Endothelial cell of umbilical vein (primary cell): Measurements from ENCODE around the gene LRRC46. TPM values are rescaled to one million over a fixed set of nuclear protein-coding genes. Genes with fewer than 3 reads are reported as not detected.

ENCODE experiments used
- BruUV-seq: library from RNA; stranded (reverse); fragments of 400-500 nt; replicated peaks from 2 replicates; lab custom pipeline; 2021; lab: Mats Ljungman, UMichigan
- CTCF ChIA-PET: fragments of 300-600, 350-600 bp; sonication (Branson Sonifier 250); formaldehyde crosslinking; loops from one replicate; lab custom pipeline; 2021; ENCODE audit warnings: antibody characterized with exemption, inconsistent platforms; lab: Charles Lee
- POLR2A ChIA-PET: fragments of 300-600, 350-600 bp; sonication (Branson Sonifier 250); formaldehyde crosslinking; loops from one replicate; lab custom pipeline; 2021; ENCODE audit warnings: antibody characterized with exemption, inconsistent platforms; lab: Charles Lee
- DNase-seq: peaks from one replicate; pipeline ENCODE4 v3.0.0-alpha.2; 2011; ENCODE audit warnings: low read depth, low spot score
- FAIRE-seq: peaks from 2 replicates; lab custom pipeline; 2011; peaks lifted over from hg19 to GRCh38; lab: Jason Lieb, UNC
- H2AFZ ChIP-seq: 2 replicates; pipeline ENCODE4 v1.6.0; 2012; ENCODE audit warnings: low read depth, low read length, control low read depth, inconsistent platforms
- H3K27ac ChIP-seq: 2 replicates; pipeline ENCODE4 v1.5.1; 2011; ENCODE audit warnings: low read depth, mild to moderate bottlenecking, control low read depth, low read length, moderate library complexity; ENCODE audit not compliant: insufficient read depth
- H3K27me3 ChIP-seq, 2 experiments: 2 replicates each; pipeline versions ENCODE4 v1.6.0 to v1.6.1; 2011; ENCODE audit warnings: low read length in 2 of 2, mixed read lengths in 1 of 2; ENCODE audit not compliant: control insufficient read depth in 2 of 2, insufficient read depth in 2 of 2
- H3K36me3 ChIP-seq, 2 experiments: 2 replicates in 1 of 2; 3 replicates in 1 of 2; pipeline ENCODE4 v1.5.1; 2011; ENCODE audit warnings: low read length in 2 of 2, mild to moderate bottlenecking in 1 of 2, moderate library complexity in 1 of 2; ENCODE audit not compliant: control insufficient read depth in 2 of 2, insufficient read depth in 2 of 2; ENCODE audit errors: extremely low read depth in 1 of 2
- H3K4me1 ChIP-seq: 3 replicates; pipeline ENCODE4 v1.5.1; 2011; ENCODE audit warnings: mild to moderate bottlenecking, low read length; ENCODE audit not compliant: control insufficient read depth, insufficient read depth; ENCODE audit errors: extremely low read depth
- H3K4me2 ChIP-seq: 2 replicates; pipeline ENCODE4 v1.6.1; 2011; ENCODE audit warnings: low read length, control low read depth, mixed read lengths; ENCODE audit not compliant: insufficient read depth
- H3K4me3 ChIP-seq, 3 experiments: fragments of 200-600 bp in 1 of 3; sonication (generic), shearing (Covaris generic) in 1 of 3; replicated peaks in 1 of 3; 2 replicates each; pipeline ENCODE4 v1.5.1; 2011 to 2016; ENCODE audit warnings: control low read depth in 3 of 3, low read length in 3 of 3, mild to moderate bottlenecking in 2 of 3, inconsistent platforms in 1 of 3, low read depth in 1 of 3, moderate library complexity in 1 of 3; ENCODE audit not compliant: insufficient read depth in 1 of 3
- H3K79me2 ChIP-seq: 2 replicates; pipeline ENCODE4 v1.6.0; 2012; ENCODE audit warnings: low read length, inconsistent platforms; ENCODE audit not compliant: control insufficient read depth, insufficient read depth
- H3K9ac ChIP-seq: replicated peaks from 2 replicates; pipeline ENCODE3; 2011; ENCODE audit warnings: low read length, control low read depth; ENCODE audit not compliant: insufficient read depth; ENCODE audit errors: extremely low read depth
- H3K9me1 ChIP-seq: replicated peaks from 3 replicates; pipeline ENCODE4 v1.6.0; 2011; ENCODE audit warnings: mild to moderate bottlenecking, low read length; ENCODE audit not compliant: control insufficient read depth, insufficient read depth; ENCODE audit errors: extremely low read depth
- H3K9me3 ChIP-seq: replicated peaks from 2 replicates; pipeline ENCODE4 v1.5.1; 2012; ENCODE audit warnings: low read length, inconsistent platforms; ENCODE audit not compliant: control insufficient read depth, insufficient read depth
- H4K20me1 ChIP-seq: replicated peaks from 2 replicates; pipeline ENCODE3; 2011; ENCODE audit warnings: mild to moderate bottlenecking, low read length; ENCODE audit not compliant: control insufficient read depth, insufficient read depth; ENCODE audit errors: extremely low read depth
- CTCF ChIP-seq, 2 donors: IDR thresholded peaks; 1 replicate in 1 of 2; 2 replicates in 1 of 2; pipeline ENCODE4 v1.5.1; 2011; ENCODE audit warnings: low read length in 2 of 2, mild to moderate bottlenecking in 2 of 2, moderate library complexity in 2 of 2, control low read depth in 1 of 2, inconsistent platforms in 1 of 2, low read depth in 1 of 2; ENCODE audit not compliant: insufficient read depth in 1 of 2; ENCODE audit errors: extremely low read depth in 1 of 2
- EZH2 ChIP-seq: IDR thresholded peaks from 2 replicates; pipeline ENCODE4 v1.6.1; 2012; ENCODE audit warnings: borderline replicate concordance, low read depth, mild to moderate bottlenecking, moderate library complexity, low read length, inconsistent platforms; ENCODE audit not compliant: severe bottlenecking
- FOS ChIP-seq: IDR thresholded peaks from 2 replicates; pipeline ENCODE4 v1.6.1; 2011; ENCODE audit warnings: mild to moderate bottlenecking, low read length, moderate library complexity, borderline replicate concordance; ENCODE audit not compliant: insufficient read depth
- GATA2 ChIP-seq: IDR thresholded peaks from 2 replicates; pipeline ENCODE4 v1.7.0; 2011; ENCODE audit warnings: low read depth, mild to moderate bottlenecking, moderate library complexity, mixed read lengths, low read length; ENCODE audit not compliant: insufficient read length, insufficient read depth
- JUN ChIP-seq: IDR thresholded peaks from 2 replicates; pipeline ENCODE4 v1.6.1; 2011; ENCODE audit warnings: borderline replicate concordance, low read depth; ENCODE audit not compliant: insufficient read length, insufficient read depth
- MAX ChIP-seq: IDR thresholded peaks from 2 replicates; pipeline ENCODE4 v1.6.1; 2011; ENCODE audit not compliant: insufficient read depth, insufficient read length
- MYC ChIP-seq: IDR thresholded peaks from one replicate; pipeline ENCODE4 v1.6.1; 2011; ENCODE audit warnings: mild to moderate bottlenecking, low read depth, low read length
- POLR2A ChIP-seq: IDR thresholded peaks from 2 replicates; pipeline ENCODE4 v1.6.1; 2012; ENCODE audit warnings: low read depth, mild to moderate bottlenecking, control low read depth, low read length
- POLR2AphosphoS5 ChIP-seq: IDR thresholded peaks from 2 replicates; pipeline ENCODE4 v1.6.1; 2012; ENCODE audit warnings: low read depth, mild to moderate bottlenecking, control low read depth, low read length, moderate library complexity; ENCODE audit not compliant: insufficient read depth
- dilution Hi-C: fragments of 300-500 bp; cut with MboI; formaldehyde crosslinking; loops from one replicate; pipeline ENCODE4 v1.15.0; 2019; ENCODE audit warnings: low sequenced_read_pairs; ENCODE audit not compliant: extremely low pct_ligation_motif_present
- intact Hi-C: fragments of 100-400 bp; cut with micrococcal nuclease; formaldehyde crosslinking; loops from one replicate; pipeline ENCODE4 v1.10.0; 2022
- polyA plus RNA-seq, 4 experiments: library from polyadenylated mRNA; depleted of rRNA in 3 of 4; stranded (reverse) in 3 of 4; unstranded in 1 of 4; fragments of >200 nt; gene quantifications; 2 replicates each; pipeline versions ENCODE4 v1.2.1 to v1.2.3, GENCODE V29; 2011 to 2012; ENCODE audit warnings: missing spikeins in 1 of 4
- total RNA-seq: library from RNA; stranded (reverse); gene quantifications from 2 replicates; pipeline ENCODE4 v1.2.3, GENCODE V29; 2021

The LRRC46 gene
- total and polyA plus RNA-seq, 2 donors (not counting 3 experiments of a cell fraction or from before 2014, with no cell fraction given): 0.36 to 0.42 TPM

GRCh38 chr17:47800686-47801085 lies 30.8 kb upstream of the LRRC46 start:
- Histone ChIP-seq H3K4me3 (no peak overlapping the region), H3K79me2 (no peaks in the 10 kb centered on the region), H2AFZ (no peak overlapping the region), H3K9me1 (no peaks in the 10 kb centered on the region), H3K36me3 (no peaks in the 10 kb centered on the region), H3K4me1 (no peaks in the 10 kb centered on the region), H3K4me2 (no peak overlapping the region), H3K27me3 (peaks cover 0 to 2% of the 10 kb centered on the region in 2 experiments), H3K9me3 (no peaks in the 10 kb centered on the region), H4K20me1 (no peaks in the 10 kb centered on the region), H3K27ac (no peak overlapping the region), H3K9ac (no peak overlapping the region)
- intact Hi-C loops: loop anchor here (5.0 kb wide), 1 partner anchor 138 kb away; no protein-coding TSS in a partner anchor
- TF ChIP-seq CTCF (IDR thresholded peaks at IDR 0.05; ENCODE audit: extremely low read depth in 1 of 2, insufficient read depth in 1 of 2, low read depth in 1 of 2, low read length in 2 of 2) (no peak), POLR2A (no peak), FOS (no peak), POLR2AphosphoS5 (no peak), JUN (no peak), MAX (no peak), EZH2 (no peak), MYC (no peak), GATA2 (no peak)
- BruUV-seq: no TSS peak
- dilution Hi-C loops: no loop called here
- DNase-seq: no peak
- FAIRE-seq: no peak
- ChIA-PET POLR2A (no interaction called here), CTCF (interaction anchor here (0.7 to 1.3 kb wide), 4 partner anchors 9 to 103 kb away, joined by 3 to 5 read pairs (median 5); no protein-coding TSS in a partner anchor)
